Ureter (tissue), 1 donor: ENCODE data around the gene CHCHD6. TPM values are rescaled to one million over a fixed set of nuclear protein-coding genes. Genes with fewer than 3 reads are reported as not detected.

Source experiments
- DNase-seq: peaks from one replicate; pipeline ENCODE4 v3.0.0-alpha.2; 2020; ENCODE audit warnings: low spot score
- total RNA-seq: library from RNA; stranded (reverse); gene quantifications from one replicate; pipeline ENCODE4 v1.2.4, GENCODE V29; 2023
- donor health status: DM: yes; HTN: yes; CAD: no.

Gene CHCHD6
- total RNA-seq, 1 donor from 2014 or later = 15.9 TPM

GRCh38 chr3:126826693-126827092, 122.7 kb downstream of the CHCHD6 start:
- DNase-seq = no peak

- no peak for DNase-seq
These were observed 123.1 kb downstream of the CHCHD6 start for GRCh38 chr3:126827121-126827520.

GRCh38 chr3:126828306-126828705, 124.3 kb downstream of the CHCHD6 start:
- no peak for DNase-seq

- DNase-seq = no peak
These were observed 128.9 kb downstream of the CHCHD6 start for GRCh38 chr3:126832933-126833332.

GRCh38 chr3:126834596-126835471, 130.8 kb downstream of the CHCHD6 start:
- peak; percentile 10 for DNase-seq

GRCh38 chr3:126835472-126836219, 131.6 kb downstream of the CHCHD6 start:
- peak; percentile 49 for DNase-seq

- DNase-seq = peak; percentile 24
These were observed 132.3 kb downstream of the CHCHD6 start for GRCh38 chr3:126836220-126836860.

GRCh38 chr3:126837773-126838172, 133.7 kb downstream of the CHCHD6 start:
- DNase-seq = peak; percentile 30

GRCh38 chr3:126845920-126846715, 142.1 kb downstream of the CHCHD6 start:
- DNase-seq = peak; percentile 2

- peak; percentile 13 for DNase-seq
These were observed 143.0 kb downstream of the CHCHD6 start for GRCh38 chr3:126847061-126847460.

GRCh38 chr3:126848991-126849390, 145.0 kb downstream of the CHCHD6 start:
- DNase-seq = no peak

GRCh38 chr3:126849768-126850167, 145.7 kb downstream of the CHCHD6 start:
- no peak for DNase-seq

- DNase-seq = no peak
These were observed 146.5 kb downstream of the CHCHD6 start for GRCh38 chr3:126850370-126851085.

GRCh38 chr3:126851382-126851781, 147.3 kb downstream of the CHCHD6 start:
- DNase-seq = no peak

- no peak for DNase-seq
These were observed 147.9 kb downstream of the CHCHD6 start for GRCh38 chr3:126851934-126852333.

- DNase-seq = no peak
These were observed 148.5 kb downstream of the CHCHD6 start for GRCh38 chr3:126852511-126852910.

GRCh38 chr3:126854666-126855065, 150.6 kb downstream of the CHCHD6 start:
- no peak for DNase-seq

- DNase-seq = no peak
These were observed 151.3 kb downstream of the CHCHD6 start for GRCh38 chr3:126855374-126855773.

- no peak for DNase-seq
These were observed 153.9 kb downstream of the CHCHD6 start for GRCh38 chr3:126857928-126858327.

GRCh38 chr3:126858401-126858800, 154.4 kb downstream of the CHCHD6 start:
- no peak for DNase-seq

- no peak for DNase-seq
These were observed 154.8 kb downstream of the CHCHD6 start for GRCh38 chr3:126858887-126859286.
